ENCODE measurements around the gene MARS1.
"Not testable (repeated sequence)": the region's sequence is repeated elsewhere in the genome, so short reads cannot be mapped to it uniquely, and the experiment has no call there.

Gene MARS1

GRCh38 chr12:57498132-57498502 is 10.2 kb downstream of the MARS1 start:
- DNase-seq (ENCODE audit: low spot score in 2 of 2): peak in 1 of 2 experiments; percentile 1
- Histone ChIP-seq H3K36me3 (replicated peaks) (peaks cover 83% of the 10 kb centered on the region), H3K4me3 (no peak overlapping the region), H3K4me1 (no peaks in the 10 kb centered on the region), H3K27me3 (ENCODE audit: low read depth) (no peaks in the 10 kb centered on the region), H3K9me3 (no peaks in the 10 kb centered on the region)
- in situ Hi-C loops (cut with MboI; ENCODE audit: low sequenced_read_pairs): no loop called here

DNA sequence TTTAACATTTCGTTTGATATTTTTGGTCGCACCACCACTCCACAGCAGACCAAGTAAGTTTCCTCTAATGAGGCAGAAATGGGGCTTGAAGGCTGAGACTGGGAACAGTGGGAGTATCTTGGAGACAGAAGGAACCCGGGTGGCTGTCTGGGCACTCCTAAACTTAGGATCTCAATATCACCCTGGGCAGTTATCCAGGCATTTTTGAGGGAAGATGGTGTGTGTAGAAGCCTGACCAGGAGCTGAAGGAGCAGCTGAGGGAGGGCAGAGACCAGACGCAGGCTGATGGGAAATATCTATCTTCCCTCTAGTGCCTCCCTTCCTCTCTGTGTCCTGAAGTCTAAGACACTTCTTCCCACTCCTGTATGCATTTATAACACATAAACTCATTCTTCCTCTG is 10.7 kb downstream of the MARS1 start:
- Histone ChIP-seq H3K36me3 (replicated peaks) (peaks cover 86% of the 10 kb centered on the region), H3K4me3 (no peak overlapping the region), H3K27me3 (ENCODE audit: low read depth) (no peaks in the 10 kb centered on the region), H3K9me3 (no peaks in the 10 kb centered on the region), H3K4me1 (no peaks in the 10 kb centered on the region; the same call in 1 of the 2 replicates)
- peak in 1 of 2 experiments; percentile 1 for DNase-seq (ENCODE audit: low spot score in 2 of 2)
- in situ Hi-C loops (cut with MboI; ENCODE audit: low sequenced_read_pairs): no loop called here

- in situ Hi-C loops (cut with MboI; ENCODE audit: low sequenced_read_pairs): no loop called here
- no peak for DNase-seq (ENCODE audit: low spot score in 2 of 2)
- no peaks in the 10 kb centered on the region for H3K9me3 ChIP-seq
- H3K4me1 ChIP-seq: peaks cover 8% of the 10 kb centered on the region
- peaks cover 94% of the 10 kb centered on the region for H3K36me3 ChIP-seq (replicated peaks)
- no peaks in the 10 kb centered on the region for H3K27me3 ChIP-seq (ENCODE audit: low read depth)
- H3K4me3 ChIP-seq: no peak overlapping the region
Measured at GRCh38 chr12:57500213-57500612, 12.3 kb downstream of the MARS1 start.

- in situ Hi-C loops (cut with MboI; ENCODE audit: low sequenced_read_pairs); H3K27me3 ChIP-seq (ENCODE audit: low read depth); H3K4me3 ChIP-seq; DNase-seq (ENCODE audit: low spot score in 2 of 2); H3K4me1 ChIP-seq; H3K9me3 ChIP-seq: not testable (repeated sequence)
- H3K36me3 ChIP-seq (replicated peaks): peaks cover 89% of the 10 kb centered on the region
Measured at GRCh38 chr12:57502311-57502969, 14.6 kb downstream of the MARS1 start.

- H3K36me3 ChIP-seq (replicated peaks): peaks cover 79% of the 10 kb centered on the region
- DNase-seq (ENCODE audit: low spot score in 2 of 2); H3K9me3 ChIP-seq; in situ Hi-C loops (cut with MboI; ENCODE audit: low sequenced_read_pairs); H3K4me1 ChIP-seq; H3K4me3 ChIP-seq; H3K27me3 ChIP-seq (ENCODE audit: low read depth): not testable (repeated sequence)
Measured at GRCh38 chr12:57506541-57506940, 18.7 kb downstream of the MARS1 start.

DNA sequence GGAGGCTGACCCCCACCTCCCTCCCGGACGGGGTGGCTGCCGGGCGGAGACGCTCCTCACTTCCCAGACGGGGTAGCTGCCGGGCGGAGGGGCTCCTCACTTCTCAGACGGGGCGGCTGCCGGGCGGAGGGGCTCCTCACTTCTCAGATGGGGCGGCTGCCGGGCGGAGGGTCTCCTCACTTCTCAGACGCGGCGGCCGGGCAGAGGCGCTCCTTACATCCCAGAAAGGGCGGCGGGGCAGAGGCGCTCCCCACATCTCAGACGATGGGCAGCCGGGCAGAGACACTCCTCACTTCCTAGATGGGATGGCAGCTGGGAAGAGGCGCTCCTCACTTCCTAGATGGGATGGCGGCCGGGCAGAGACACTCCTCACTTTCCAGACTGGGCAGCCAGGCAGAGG is 19.9 kb downstream of the MARS1 start:
- DNase-seq (ENCODE audit: low spot score in 2 of 2); in situ Hi-C loops (cut with MboI; ENCODE audit: low sequenced_read_pairs); H3K4me3 ChIP-seq; H3K27me3 ChIP-seq (ENCODE audit: low read depth); H3K4me1 ChIP-seq; H3K9me3 ChIP-seq: not testable (repeated sequence)
- peaks cover 79% of the 10 kb centered on the region for H3K36me3 ChIP-seq (replicated peaks)

GRCh38 chr12:57511161-57511560 is 23.3 kb downstream of the MARS1 start:
- Histone ChIP-seq H3K36me3 (replicated peaks) (peaks cover 80% of the 10 kb centered on the region), H3K4me1 (no peaks in the 10 kb centered on the region), H3K27me3 (ENCODE audit: low read depth) (no peaks in the 10 kb centered on the region), H3K9me3 (no peaks in the 10 kb centered on the region), H3K4me3 (no peak overlapping the region)
- in situ Hi-C loops (cut with MboI; ENCODE audit: low sequenced_read_pairs): no loop called here
- no peak for DNase-seq (ENCODE audit: low spot score in 2 of 2)

DNA sequence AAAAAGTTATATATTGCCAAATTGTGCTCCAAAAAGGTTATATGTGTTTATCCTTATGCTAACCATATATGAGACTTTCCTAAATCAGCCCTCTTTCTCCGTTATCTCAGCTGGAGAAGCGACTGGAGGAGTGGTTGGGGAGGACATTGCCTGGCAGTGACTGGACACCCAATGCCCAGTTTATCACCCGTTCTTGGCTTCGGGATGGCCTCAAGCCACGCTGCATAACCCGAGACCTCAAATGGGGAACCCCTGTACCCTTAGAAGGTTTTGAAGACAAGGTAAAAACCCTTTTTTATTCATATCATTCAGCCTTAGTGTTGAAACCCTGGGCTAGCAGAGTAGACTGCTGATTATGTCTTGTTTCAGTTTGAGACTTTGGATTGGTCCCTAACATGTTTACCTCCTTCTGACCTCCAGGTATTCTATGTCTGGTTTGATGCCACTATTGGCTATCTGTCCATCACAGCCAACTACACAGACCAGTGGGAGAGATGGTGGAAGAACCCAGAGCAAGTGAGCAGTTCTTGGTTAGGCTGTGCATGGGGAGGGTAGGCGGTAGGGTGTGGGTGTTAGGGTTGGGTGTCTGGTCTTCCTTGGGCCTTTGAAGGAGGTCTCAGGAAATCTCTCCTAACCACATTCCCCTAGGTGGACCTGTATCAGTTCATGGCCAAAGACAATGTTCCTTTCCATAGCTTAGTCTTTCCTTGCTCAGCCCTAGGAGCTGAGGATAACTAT is 23.9 kb downstream of the MARS1 start:
- H3K27me3 ChIP-seq (ENCODE audit: low read depth): no peaks in the 10 kb centered on the region
- H3K36me3 ChIP-seq (replicated peaks): peaks cover 81% of the 10 kb centered on the region
- H3K9me3 ChIP-seq: no peaks in the 10 kb centered on the region
- no peak overlapping the region for H3K4me3 ChIP-seq
- no peak for DNase-seq (ENCODE audit: low spot score in 2 of 2)
- H3K4me1 ChIP-seq: no peaks in the 10 kb centered on the region
- in situ Hi-C loops (cut with MboI; ENCODE audit: low sequenced_read_pairs): no loop called here

- DNase-seq (ENCODE audit: low spot score in 2 of 2): no peak
- in situ Hi-C loops (cut with MboI; ENCODE audit: low sequenced_read_pairs): no loop called here
- Histone ChIP-seq H3K27me3 (ENCODE audit: low read depth) (no peaks in the 10 kb centered on the region), H3K9me3 (no peaks in the 10 kb centered on the region), H3K36me3 (replicated peaks) (peaks cover 90% of the 10 kb centered on the region), H3K4me1 (no peaks in the 10 kb centered on the region; the same call in 1 of the 2 replicates), H3K4me3 (no peak overlapping the region)
Measured at GRCh38 chr12:57512665-57513064, 24.8 kb downstream of the MARS1 start.

GRCh38 chr12:57513266-57513665 is 25.4 kb downstream of the MARS1 start:
- in situ Hi-C loops (cut with MboI; ENCODE audit: low sequenced_read_pairs): no loop called here

DNA sequence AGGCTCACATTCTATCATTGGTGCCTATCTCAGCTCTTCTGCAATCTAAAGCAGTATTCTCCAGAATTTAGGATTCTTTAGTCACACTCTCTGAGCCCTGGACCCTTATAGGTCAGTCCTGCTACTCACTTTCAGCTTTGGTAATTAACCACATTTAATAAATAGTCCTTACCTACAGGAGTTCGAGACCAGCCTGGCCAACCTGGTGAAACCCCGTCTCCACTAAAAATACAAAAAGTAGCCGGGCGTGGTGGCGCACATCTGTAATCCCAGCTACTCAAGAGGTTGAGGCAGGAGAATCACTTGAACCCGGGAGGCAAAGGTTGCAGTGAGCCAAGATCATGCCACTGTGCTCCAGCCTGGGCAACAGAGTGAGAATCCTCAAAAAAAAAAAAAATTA is 25.8 kb downstream of the MARS1 start:
- H3K9me3 ChIP-seq; DNase-seq (ENCODE audit: low spot score in 2 of 2); H3K27me3 ChIP-seq (ENCODE audit: low read depth); H3K4me3 ChIP-seq; H3K4me1 ChIP-seq; in situ Hi-C loops (cut with MboI; ENCODE audit: low sequenced_read_pairs): not testable (repeated sequence)
- peaks cover 99% of the 10 kb centered on the region for H3K36me3 ChIP-seq (replicated peaks)

More at GRCh38 chr12:57513266-57513665, 25.4 kb downstream of the MARS1 start:
- DNase-seq (ENCODE audit: low spot score in 2 of 2): no peak
- H3K36me3 ChIP-seq (replicated peaks): peaks cover 96% of the 10 kb centered on the region
- no peak overlapping the region for H3K4me3 ChIP-seq
- H3K4me1 ChIP-seq: peaks cover 3% of the 10 kb centered on the region
- no peaks in the 10 kb centered on the region for H3K9me3 ChIP-seq
- H3K27me3 ChIP-seq (ENCODE audit: low read depth): no peaks in the 10 kb centered on the region

DNA sequence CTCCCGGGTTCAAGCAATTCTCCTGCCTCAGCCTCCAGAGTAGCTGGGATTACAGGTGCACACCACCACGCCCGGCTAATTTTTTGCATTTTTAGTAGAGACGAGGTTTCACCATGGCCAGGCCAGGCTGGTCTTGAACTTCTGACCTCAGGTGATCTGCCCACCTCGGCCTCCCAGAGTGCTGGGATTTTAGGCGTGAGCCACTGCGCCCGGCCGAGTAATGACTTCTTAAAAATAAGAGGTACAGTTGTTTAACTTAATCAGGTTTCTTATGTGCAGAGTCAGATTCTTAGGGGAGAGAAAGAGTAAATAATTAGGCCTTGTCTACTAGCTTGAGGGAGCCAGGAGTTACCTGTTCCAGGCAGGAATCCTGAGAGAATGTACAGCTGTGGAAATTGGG is 26.4 kb downstream of the MARS1 start:
- H3K4me3 ChIP-seq; H3K27me3 ChIP-seq (ENCODE audit: low read depth); in situ Hi-C loops (cut with MboI; ENCODE audit: low sequenced_read_pairs); H3K4me1 ChIP-seq; H3K9me3 ChIP-seq; DNase-seq (ENCODE audit: low spot score in 2 of 2): not testable (repeated sequence)
- H3K36me3 ChIP-seq (replicated peaks): peaks cover 99% of the 10 kb centered on the region

DNA sequence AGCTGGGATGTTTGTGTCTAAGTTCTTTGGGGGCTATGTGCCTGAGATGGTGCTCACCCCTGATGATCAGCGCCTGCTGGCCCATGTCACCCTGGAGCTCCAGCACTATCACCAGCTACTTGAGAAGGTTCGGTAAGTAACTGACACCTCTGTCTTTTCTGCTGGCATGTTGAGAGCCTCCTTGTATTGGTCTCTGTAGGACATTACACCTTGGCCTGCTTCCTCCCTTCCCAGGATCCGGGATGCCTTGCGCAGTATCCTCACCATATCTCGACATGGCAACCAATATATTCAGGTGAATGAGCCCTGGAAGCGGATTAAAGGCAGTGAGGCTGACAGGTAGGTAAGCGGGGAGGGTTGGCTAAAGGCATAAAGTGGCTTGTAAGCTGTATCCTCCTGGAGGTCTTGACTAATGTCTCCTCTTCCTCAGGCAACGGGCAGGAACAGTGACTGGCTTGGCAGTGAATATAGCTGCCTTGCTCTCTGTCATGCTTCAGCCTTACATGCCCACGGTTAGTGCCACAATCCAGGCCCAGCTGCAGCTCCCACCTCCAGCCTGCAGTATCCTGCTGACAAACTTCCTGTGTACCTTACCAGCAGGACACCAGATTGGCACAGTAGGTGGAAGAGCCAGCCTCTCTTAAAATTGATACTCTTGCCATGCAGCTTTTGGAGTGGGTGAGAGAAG is 27.0 kb downstream of the MARS1 start:
- Histone ChIP-seq H3K36me3 (replicated peaks) (peaks cover 99% of the 10 kb centered on the region), H3K27me3 (ENCODE audit: low read depth) (no peaks in the 10 kb centered on the region), H3K4me3 (no peak overlapping the region), H3K4me1 (peaks cover 4% of the 10 kb centered on the region), H3K9me3 (no peaks in the 10 kb centered on the region)
- in situ Hi-C loops (cut with MboI; ENCODE audit: low sequenced_read_pairs): no loop called here
- no peak for DNase-seq (ENCODE audit: low spot score in 2 of 2)

GRCh38 chr12:57515408-57515933 is 27.6 kb downstream of the MARS1 start:
- Histone ChIP-seq H3K4me3 (no peak overlapping the region), H3K9me3 (no peaks in the 10 kb centered on the region), H3K27me3 (ENCODE audit: low read depth) (no peaks in the 10 kb centered on the region), H3K36me3 (replicated peaks) (peaks cover 98% of the 10 kb centered on the region), H3K4me1 (peaks cover 4% of the 10 kb centered on the region)
- in situ Hi-C loops (cut with MboI; ENCODE audit: low sequenced_read_pairs): no loop called here
- no peak for DNase-seq (ENCODE audit: low spot score in 2 of 2)
